Ascending aorta (tissue), 2 donors: ENCODE measurements around the gene HOXA10. TPM values are rescaled to one million over a fixed set of nuclear protein-coding genes. Genes with fewer than 3 reads are reported as not detected.

ENCODE experiments used
- DNase-seq, 2 donors: peaks; one replicate each; pipeline ENCODE4 v3.0.0-alpha.2; 2019; ENCODE audit warnings: low spot score in 2 of 2
- H3K27ac ChIP-seq, 2 donors: fragments of 200-600 bp; sonication (generic); one replicate each; pipeline ENCODE4 v1.5.1; 2016 to 2017; ENCODE audit warnings: mild to moderate bottlenecking in 1 of 2
- H3K27me3 ChIP-seq: fragments of 200-600 bp; sonication (generic); one replicate; pipeline ENCODE4 v1.5.1; 2017
- H3K36me3 ChIP-seq, 2 donors: fragments of 200-600 bp; sonication (generic); one replicate each; pipeline ENCODE4 v1.5.1; 2016
- H3K4me1 ChIP-seq, 2 donors: fragments of 200-600 bp; sonication (generic); one replicate each; pipeline ENCODE4 v1.5.1; 2016 to 2017; ENCODE audit warnings: mild to moderate bottlenecking in 1 of 2
- H3K4me3 ChIP-seq, 2 donors: fragments of 200-600 bp; sonication (generic); one replicate each; pipeline ENCODE4 v1.5.1; 2016 to 2017; ENCODE audit warnings: mild to moderate bottlenecking in 1 of 2
- H3K9me3 ChIP-seq, 2 donors: fragments of 200-600 bp; sonication (generic); one replicate each; pipeline ENCODE4 v1.5.1; 2016
- intact Hi-C: fragments of 100-400 bp; cut with DNase I; formaldehyde crosslinking; loops from one replicate; pipeline ENCODE4 v1.15.1; 2023
- total RNA-seq: library from RNA; depleted of rRNA; stranded (reverse); fragments of >200 nt; gene quantifications from one replicate; pipeline ENCODE4 v1.1.0, GENCODE V29; 2016
- TF ChIP-seq, protein P1 (sequence below), 3 experiments: fragments of 200-600 bp in 2 of 3; fragments of 450-650 bp in 1 of 3; sonication (generic) in 2 of 3; IDR thresholded peaks; one replicate each; pipeline ENCODE4 v1.5.1; 2016 to 2019; ENCODE audit warnings: antibody characterized with exemption in 3 of 3, mild to moderate bottlenecking in 1 of 3, moderate library complexity in 1 of 3

The HOXA10 gene
- total RNA-seq, 1 donor from 2014 or later = not detected

DNA sequence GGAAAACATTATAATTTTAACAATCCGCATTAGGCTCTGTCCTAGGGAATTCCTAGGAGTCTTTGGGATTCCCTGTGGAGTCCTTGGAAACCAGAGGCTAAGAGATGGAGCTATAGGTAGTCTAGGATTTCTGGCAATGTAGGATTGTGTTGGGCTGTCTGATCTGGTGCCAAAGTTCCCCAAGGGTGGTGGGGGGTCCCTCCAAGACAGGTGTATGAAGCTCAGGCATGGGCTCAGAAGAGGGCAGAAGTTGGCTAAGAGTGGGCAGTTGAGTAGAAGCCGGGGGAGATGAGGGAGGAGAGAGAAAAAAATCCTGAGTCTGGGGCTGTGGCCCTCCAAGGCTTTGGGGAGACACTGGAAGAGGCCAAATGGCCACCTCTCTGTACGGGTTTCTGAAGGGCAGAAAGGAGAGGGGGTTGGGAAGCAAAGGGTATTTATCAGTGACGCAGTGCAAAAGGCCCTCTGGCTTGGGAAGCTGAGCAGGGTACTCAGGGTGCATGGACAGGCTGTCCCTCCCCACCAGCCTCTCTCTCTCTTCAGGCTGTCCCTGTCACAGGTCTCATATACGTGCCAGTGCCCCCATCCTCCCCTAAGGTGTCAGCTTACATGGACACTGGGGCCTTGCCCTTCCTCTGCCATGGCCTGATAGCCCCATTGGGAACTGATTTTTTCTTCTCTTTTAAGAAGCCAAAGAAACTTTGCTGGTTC, 27.5 kb downstream of the HOXA10 start:
- no peaks in the 10 kb centered on the region for H3K9me3 ChIP-seq
- H3K36me3 ChIP-seq = peaks cover 0 to 17% of the 10 kb centered on the region in 2 donors
- intact Hi-C loops = no loop called here
- H3K27me3 ChIP-seq = no peaks in the 10 kb centered on the region
- DNase-seq = peak in 1 of 2 donors; percentile 61
- H3K27ac ChIP-seq = peak overlapping the region; percentile 83 to 88
- TF ChIP-seq, protein P1, sequence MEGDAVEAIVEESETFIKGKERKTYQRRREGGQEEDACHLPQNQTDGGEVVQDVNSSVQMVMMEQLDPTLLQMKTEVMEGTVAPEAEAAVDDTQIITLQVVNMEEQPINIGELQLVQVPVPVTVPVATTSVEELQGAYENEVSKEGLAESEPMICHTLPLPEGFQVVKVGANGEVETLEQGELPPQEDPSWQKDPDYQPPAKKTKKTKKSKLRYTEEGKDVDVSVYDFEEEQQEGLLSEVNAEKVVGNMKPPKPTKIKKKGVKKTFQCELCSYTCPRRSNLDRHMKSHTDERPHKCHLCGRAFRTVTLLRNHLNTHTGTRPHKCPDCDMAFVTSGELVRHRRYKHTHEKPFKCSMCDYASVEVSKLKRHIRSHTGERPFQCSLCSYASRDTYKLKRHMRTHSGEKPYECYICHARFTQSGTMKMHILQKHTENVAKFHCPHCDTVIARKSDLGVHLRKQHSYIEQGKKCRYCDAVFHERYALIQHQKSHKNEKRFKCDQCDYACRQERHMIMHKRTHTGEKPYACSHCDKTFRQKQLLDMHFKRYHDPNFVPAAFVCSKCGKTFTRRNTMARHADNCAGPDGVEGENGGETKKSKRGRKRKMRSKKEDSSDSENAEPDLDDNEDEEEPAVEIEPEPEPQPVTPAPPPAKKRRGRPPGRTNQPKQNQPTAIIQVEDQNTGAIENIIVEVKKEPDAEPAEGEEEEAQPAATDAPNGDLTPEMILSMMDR (IDR thresholded peaks at IDR 0.05) = no peak
- H3K4me3 ChIP-seq = peak overlapping the region; percentile 68 to 69
- H3K4me1 ChIP-seq = peaks cover 0 to 27% of the 10 kb centered on the region in 2 donors

DNA sequence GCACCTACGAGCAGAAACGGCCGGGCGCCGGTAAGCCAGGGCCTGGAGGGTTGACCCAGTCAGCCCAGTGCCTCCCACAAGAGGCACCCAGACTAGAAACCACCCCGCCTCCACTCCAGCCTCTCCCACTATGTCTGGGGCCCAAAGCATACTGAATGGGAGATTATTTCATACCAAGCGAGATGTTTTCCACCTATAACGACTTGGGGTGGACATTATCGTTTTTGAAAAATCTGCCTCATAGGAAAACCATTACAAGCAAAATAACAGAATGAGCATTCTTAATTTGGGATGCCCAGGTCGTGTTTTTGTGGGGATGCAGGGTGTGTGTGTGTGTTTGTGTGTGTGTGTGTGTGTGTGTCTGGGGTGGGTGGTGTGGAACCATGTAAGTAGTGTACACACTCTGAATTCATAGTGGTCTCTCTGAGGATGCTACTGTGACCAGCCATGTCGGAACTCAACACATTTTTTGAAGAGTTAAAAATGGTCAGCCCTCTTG, 28.2 kb downstream of the HOXA10 start:
- DNase-seq = no peak
- H3K4me3 ChIP-seq = no peak overlapping the region
- no peaks in the 10 kb centered on the region for H3K27me3 ChIP-seq
- TF ChIP-seq, protein P1 (IDR thresholded peaks at IDR 0.05) = no peak
- H3K9me3 ChIP-seq = no peaks in the 10 kb centered on the region
- H3K36me3 ChIP-seq = peaks cover 0 to 17% of the 10 kb centered on the region in 2 donors
- intact Hi-C loops = no loop called here
- H3K4me1 ChIP-seq = peaks cover 0 to 23% of the 10 kb centered on the region in 2 donors
- H3K27ac ChIP-seq = peak overlapping the region in 1 of 2 donors; percentile 34

DNA sequence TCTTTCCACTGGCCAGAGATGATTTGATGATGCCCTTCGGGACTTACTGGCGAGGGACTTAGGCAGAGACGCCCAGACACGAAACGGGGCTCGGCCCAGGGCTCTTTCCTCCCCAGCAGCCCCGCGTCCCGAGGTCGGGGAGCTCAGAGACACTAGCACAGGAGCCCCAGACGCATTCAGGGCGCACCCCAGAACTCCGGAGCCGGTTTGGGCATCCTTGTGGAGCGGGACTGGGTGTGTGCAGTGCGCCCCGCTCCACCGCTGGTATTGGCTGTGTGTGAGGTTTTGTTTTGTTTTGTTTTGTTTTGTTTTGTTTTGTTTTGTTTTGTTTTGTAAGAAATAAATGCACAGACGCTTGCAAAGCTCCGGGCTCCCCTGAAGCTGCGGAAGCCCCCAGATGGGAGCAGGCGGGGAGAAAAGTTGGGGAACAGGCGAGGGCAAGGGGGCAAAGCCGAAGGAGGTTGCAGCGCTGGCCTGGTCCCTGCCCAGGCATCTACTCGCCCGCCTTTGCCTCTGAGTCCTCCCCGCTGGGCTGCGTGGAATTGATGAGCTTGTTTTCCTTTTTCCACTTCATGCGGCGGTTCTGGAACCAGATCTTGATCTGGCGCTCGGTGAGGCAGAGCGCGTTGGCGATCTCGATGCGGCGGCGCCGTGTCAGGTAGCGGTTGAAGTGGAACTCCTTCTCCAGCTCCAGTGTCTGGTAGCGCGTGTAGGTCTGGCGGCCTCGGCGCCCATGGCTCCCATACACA, 28.8 kb downstream of the HOXA10 start:
- Histone ChIP-seq H3K9me3 (no peaks in the 10 kb centered on the region), H3K36me3 (peaks cover 0 to 17% of the 10 kb centered on the region in 2 donors), H3K27me3 (no peaks in the 10 kb centered on the region), H3K27ac (peak overlapping the region; percentile 36 to 40), H3K4me3 (peak overlapping the region in 1 of 2 donors; percentile 75), H3K4me1 (peaks cover 0 to 20% of the 10 kb centered on the region in 2 donors)
- TF ChIP-seq, protein P1 (IDR thresholded peaks at IDR 0.05) = no peak
- intact Hi-C loops = no loop called here
- peak in 1 of 2 donors; percentile 63 for DNase-seq

DNA sequence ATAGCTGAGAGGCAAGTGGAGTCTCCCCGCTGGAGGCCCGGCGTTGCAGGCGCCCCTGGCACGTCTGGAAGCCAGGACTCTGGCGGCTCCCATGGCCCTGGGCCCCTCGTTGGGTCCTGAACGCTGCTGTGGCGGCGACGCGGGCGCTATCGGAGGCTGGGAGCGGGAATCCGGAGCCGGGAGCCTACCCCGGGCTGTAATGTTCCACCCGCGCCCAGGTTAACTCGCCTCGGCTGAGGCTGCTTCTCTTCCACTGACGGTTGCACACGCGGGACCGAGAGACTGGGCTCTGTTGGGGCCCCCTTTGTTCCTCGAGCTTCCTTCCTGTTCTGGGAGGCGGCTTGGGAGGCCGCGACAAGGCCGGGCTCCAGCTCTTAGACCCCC, 29.3 kb downstream of the HOXA10 start:
- peak in 1 of 2 donors; percentile 58 for DNase-seq
- intact Hi-C loops = loop anchor here (5.0 kb wide), 1 partner anchor 1287 kb away; no protein-coding TSS in a partner anchor
- Histone ChIP-seq H3K27ac (peak overlapping the region; percentile 36 to 40), H3K9me3 (no peaks in the 10 kb centered on the region), H3K27me3 (no peaks in the 10 kb centered on the region), H3K4me1 (peaks cover 0 to 14% of the 10 kb centered on the region in 2 donors), H3K4me3 (peak overlapping the region in 1 of 2 donors; percentile 75), H3K36me3 (peaks cover 0 to 17% of the 10 kb centered on the region in 2 donors)
- TF ChIP-seq, protein P1 (IDR thresholded peaks at IDR 0.05) = no peak

DNA sequence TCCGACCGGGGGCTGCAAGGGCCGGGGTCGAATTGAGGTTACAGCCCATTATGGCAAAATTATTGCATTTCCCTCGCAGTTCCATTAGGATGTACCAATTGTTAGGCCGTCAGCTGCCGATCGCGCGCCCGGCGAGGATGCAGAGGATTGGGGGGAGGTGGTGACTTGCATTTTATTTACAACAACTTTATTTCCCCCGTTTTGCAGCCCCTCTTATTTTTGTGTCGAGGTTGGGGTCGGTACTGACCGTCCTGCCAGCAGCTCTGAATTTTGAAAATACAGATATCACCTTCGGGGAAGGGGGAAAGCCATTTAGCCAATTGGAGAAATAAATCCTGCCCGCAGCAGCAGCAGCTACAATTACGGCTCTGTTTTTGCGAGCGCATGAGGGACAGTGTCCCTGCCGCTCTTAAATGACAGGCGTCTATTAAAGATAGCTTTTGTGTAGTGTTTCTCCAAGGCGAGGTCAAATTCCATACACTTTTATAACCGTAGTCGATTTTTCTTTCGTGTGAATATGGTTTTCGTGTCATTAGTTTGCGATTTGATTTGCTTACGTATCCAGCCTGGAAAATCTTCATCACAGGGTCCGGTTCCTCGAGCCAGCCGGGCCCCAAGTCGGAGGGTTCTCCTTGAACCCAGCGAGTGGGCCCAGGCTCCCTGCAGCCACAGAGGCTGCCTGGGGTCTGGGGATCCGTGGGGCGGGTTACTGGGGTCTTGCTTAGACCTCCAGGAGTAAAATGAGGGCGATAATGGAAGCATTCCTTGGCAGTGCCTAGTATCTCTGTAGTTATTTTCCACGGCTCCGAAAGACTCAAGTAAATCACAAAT, 30.0 kb downstream of the HOXA10 start:
- Histone ChIP-seq H3K36me3 (peaks cover 0 to 17% of the 10 kb centered on the region in 2 donors), H3K4me1 (peaks cover 0 to 8% of the 10 kb centered on the region in 2 donors), H3K27me3 (no peaks in the 10 kb centered on the region), H3K9me3 (no peaks in the 10 kb centered on the region), H3K4me3 (peak overlapping the region; percentile 24 to 75), H3K27ac (peak overlapping the region; percentile 36 to 54)
- intact Hi-C loops = loop anchor here (2.0 to 5.0 kb wide), 5 partner anchors 47 to 1287 kb away; partner anchors contain the start of genes CBX3 and HNRNPA2B1
- TF ChIP-seq, protein P1 (IDR thresholded peaks at IDR 0.05) = no peak
- DNase-seq = no peak
